BLaER1 treated with 17β-estradiol and CSF1 and Interleukin-3, amounts not matched to agents 10 nM and 100 nM (cell line): ENCODE measurements around the gene TTLL1.
A peak's percentile ranks its signal among the peaks of the same experiment; 100 is the strongest.

Source experiments
- H3K27ac ChIP-seq, 11 experiments: shearing (Covaris generic); formaldehyde crosslinking; 2 replicates each; pipeline ENCODE4 v1.8.1; 2022
- H3K27me3 ChIP-seq, 11 experiments: shearing (Covaris generic); formaldehyde crosslinking; 2 replicates each; pipeline ENCODE4 v1.8.1; 2022
- H3K36me3 ChIP-seq, 11 experiments: shearing (Covaris generic); formaldehyde crosslinking; 2 replicates each; pipeline ENCODE4 v1.8.1; 2022
- H3K4me1 ChIP-seq, 10 experiments: shearing (Covaris generic); formaldehyde crosslinking; 2 replicates each; pipeline ENCODE4 v1.8.1; 2022
- H3K4me2 ChIP-seq, 11 experiments: shearing (Covaris generic); formaldehyde crosslinking; 2 replicates each; pipeline ENCODE4 v1.8.1; 2022
- H3K4me3 ChIP-seq, 10 experiments: shearing (Covaris generic); formaldehyde crosslinking; 2 replicates each; pipeline ENCODE4 v1.8.1; 2022
- H3K9ac ChIP-seq, 11 experiments: shearing (Covaris generic); formaldehyde crosslinking; 2 replicates each; pipeline ENCODE4 v1.8.1; 2022
- H3K9me3 ChIP-seq, 11 experiments: shearing (Covaris generic); formaldehyde crosslinking; replicated peaks in 1 of 11; 2 replicates each; pipeline ENCODE4 v1.8.1; 2022
- H4K20me1 ChIP-seq, 11 experiments: shearing (Covaris generic); formaldehyde crosslinking; 2 replicates each; pipeline ENCODE4 v1.8.1; 2022
- Cebpa-rat ChIP-seq, 11 experiments: shearing (Covaris generic); IDR thresholded peaks; 2 replicates each; pipeline ENCODE4 v1.8.1; 2022

Gene TTLL1

GRCh38 chr22:42994917-42995562, 94.2 kb downstream of the TTLL1 start:
- Histone ChIP-seq H3K27ac (peak overlapping the region; percentile 67 to 97 (median 84)), H3K4me3 (peak overlapping the region in 7 of 10 experiments; percentile 3 to 56 (median 32); a peak in 9 of 20 replicates), H3K9me3 (peaks cover 0 to 43% (median 31%) of the 10 kb centered on the region in 11 experiments; a peak in 18 of 22 replicates), H3K4me2 (peak overlapping the region in 10 of 11 experiments; percentile 39 to 100 (median 84); a peak in 21 of 22 replicates), H3K9ac (peak overlapping the region; percentile 46 to 86 (median 74)), H3K36me3 (peaks cover 0 to 45% (median 30%) of the 10 kb centered on the region in 11 experiments; a peak in 18 of 22 replicates), H4K20me1 (peaks cover 11 to 98% (median 59%) of the 10 kb centered on the region in 11 experiments; a peak in 21 of 22 replicates), H3K27me3 (no peaks in the 10 kb centered on the region), H3K4me1 (peaks cover 36 to 98% (median 87%) of the 10 kb centered on the region in 10 experiments)
- peak; percentile 68 to 97 (median 87); a peak in 21 of 22 replicates for TF ChIP-seq Cebpa-rat (IDR thresholded peaks at IDR 0.05)

- Histone ChIP-seq H3K27ac (peak overlapping the region; percentile 67 to 97 (median 84)), H3K36me3 (peaks cover 0 to 42% (median 29%) of the 10 kb centered on the region in 11 experiments; a peak in 18 of 22 replicates), H3K4me1 (peaks cover 35 to 95% (median 80%) of the 10 kb centered on the region in 10 experiments), H3K4me3 (peak overlapping the region in 7 of 10 experiments; percentile 3 to 56 (median 32); a peak in 10 of 20 replicates), H3K4me2 (peak overlapping the region in 10 of 11 experiments; percentile 39 to 100 (median 82); a peak in 21 of 22 replicates), H3K9ac (peak overlapping the region; percentile 46 to 86 (median 74); a peak in 20 of 22 replicates), H3K27me3 (no peaks in the 10 kb centered on the region), H4K20me1 (peaks cover 14 to 96% (median 57%) of the 10 kb centered on the region in 11 experiments; a peak in 20 of 22 replicates), H3K9me3 (peaks cover 0 to 37% (median 27%) of the 10 kb centered on the region in 11 experiments; a peak in 18 of 22 replicates)
- TF ChIP-seq Cebpa-rat (IDR thresholded peaks at IDR 0.05): no peak
These were observed 94.8 kb downstream of the TTLL1 start for GRCh38 chr22:42994276-42994916.

GRCh38 chr22:42993651-42994275, 95.4 kb downstream of the TTLL1 start:
- Histone ChIP-seq H3K27me3 (no peaks in the 10 kb centered on the region), H3K9ac (peak overlapping the region in 9 of 11 experiments; percentile 64 to 86 (median 81); a peak in 16 of 22 replicates), H3K9me3 (peaks cover 0 to 30% (median 21%) of the 10 kb centered on the region in 11 experiments; a peak in 18 of 22 replicates), H3K36me3 (peaks cover 0 to 35% (median 27%) of the 10 kb centered on the region in 11 experiments; a peak in 18 of 22 replicates), H3K4me3 (peak overlapping the region in 6 of 10 experiments; percentile 10 to 56 (median 38); a peak in 10 of 20 replicates), H3K4me1 (peaks cover 35 to 95% (median 78%) of the 10 kb centered on the region in 10 experiments), H3K27ac (peak overlapping the region; percentile 67 to 97 (median 84)), H3K4me2 (peak overlapping the region in 10 of 11 experiments; percentile 13 to 100 (median 82); a peak in 19 of 22 replicates), H4K20me1 (peaks cover 20 to 96% (median 58%) of the 10 kb centered on the region in 11 experiments; a peak in 21 of 22 replicates)
- TF ChIP-seq Cebpa-rat (IDR thresholded peaks at IDR 0.05): peak in 3 of 11 experiments; percentile 11 to 46 (median 14); a peak in 1 of 22 replicates

GRCh38 chr22:42992886-42993479, 96.2 kb downstream of the TTLL1 start:
- peaks cover 0 to 34% (median 29%) of the 10 kb centered on the region in 11 experiments; a peak in 19 of 22 replicates for H3K36me3 ChIP-seq
- H3K9ac ChIP-seq: peak overlapping the region in 5 of 11 experiments; percentile 1 to 86 (median 81); a peak in 5 of 22 replicates
- peaks cover 30 to 95% (median 73%) of the 10 kb centered on the region in 10 experiments for H3K4me1 ChIP-seq
- no peak for TF ChIP-seq Cebpa-rat (IDR thresholded peaks at IDR 0.05)
- peaks cover 0 to 27% (median 18%) of the 10 kb centered on the region in 11 experiments; a peak in 18 of 22 replicates for H3K9me3 ChIP-seq
- H3K4me2 ChIP-seq: peak overlapping the region in 6 of 11 experiments; percentile 75 to 100 (median 94); a peak in 11 of 22 replicates
- no peaks in the 10 kb centered on the region for H3K27me3 ChIP-seq
- H3K4me3 ChIP-seq: no peak overlapping the region
- peak overlapping the region in 8 of 11 experiments; percentile 77 to 97 (median 89); a peak in 15 of 22 replicates for H3K27ac ChIP-seq
- peaks cover 26 to 96% (median 58%) of the 10 kb centered on the region in 11 experiments; a peak in 21 of 22 replicates for H4K20me1 ChIP-seq

GRCh38 chr22:42992092-42992491, 97.1 kb downstream of the TTLL1 start:
- H3K9me3 ChIP-seq: peaks cover 0 to 27% (median 18%) of the 10 kb centered on the region in 11 experiments; a peak in 18 of 22 replicates
- peaks cover 0 to 36% (median 29%) of the 10 kb centered on the region in 11 experiments; a peak in 19 of 22 replicates for H3K36me3 ChIP-seq
- TF ChIP-seq Cebpa-rat (IDR thresholded peaks at IDR 0.05): no peak
- H3K4me2 ChIP-seq: peak overlapping the region in 4 of 11 experiments; percentile 89 to 100 (median 96); a peak in 7 of 22 replicates
- H3K9ac ChIP-seq: no peak overlapping the region
- H3K4me3 ChIP-seq: no peak overlapping the region
- H4K20me1 ChIP-seq: peaks cover 34 to 96% (median 65%) of the 10 kb centered on the region in 11 experiments; a peak in 21 of 22 replicates
- H3K27ac ChIP-seq: peak overlapping the region in 4 of 11 experiments; percentile 85 to 97 (median 95); a peak in 5 of 22 replicates
- no peaks in the 10 kb centered on the region for H3K27me3 ChIP-seq
- peaks cover 22 to 89% (median 64%) of the 10 kb centered on the region in 10 experiments for H3K4me1 ChIP-seq

GRCh38 chr22:42991010-42991651, 98.1 kb downstream of the TTLL1 start:
- Histone ChIP-seq H3K4me3 (no peak overlapping the region), H4K20me1 (peaks cover 44 to 96% (median 74%) of the 10 kb centered on the region in 11 experiments; a peak in 21 of 22 replicates), H3K27me3 (no peaks in the 10 kb centered on the region), H3K4me2 (peak overlapping the region in 6 of 11 experiments; percentile 22 to 66 (median 46); a peak in 11 of 22 replicates), H3K4me1 (peaks cover 17 to 84% (median 61%) of the 10 kb centered on the region in 10 experiments), H3K27ac (peak overlapping the region in 5 of 11 experiments; percentile 22 to 27 (median 25); a peak in 5 of 22 replicates), H3K36me3 (peaks cover 0 to 38% (median 29%) of the 10 kb centered on the region in 11 experiments; a peak in 20 of 22 replicates), H3K9me3 (peaks cover 0 to 27% (median 18%) of the 10 kb centered on the region in 11 experiments; a peak in 18 of 22 replicates), H3K9ac (peak overlapping the region in 1 of 11 experiments; percentile 25; a peak in 1 of 22 replicates)
- no peak for TF ChIP-seq Cebpa-rat (IDR thresholded peaks at IDR 0.05)
